ENCODE results near the gene KLF3. TPM values are rescaled to one million over a fixed set of nuclear protein-coding genes. Genes with fewer than 3 reads are reported as not detected.
"Not testable (repeated sequence)": the region's sequence is repeated elsewhere in the genome, so short reads cannot be mapped to it uniquely, and the experiment has no call there.

Gene KLF3
- total RNA-seq, 1 donor from 2014 or later = 39.2 TPM

GRCh38 chr4:38620065-38620464 lies 43.9 kb upstream of the KLF3 start:
- no peaks in the 10 kb centered on the region for H3K27me3 ChIP-seq (ENCODE audit: control insufficient read depth, insufficient read depth, low read length)

GRCh38 chr4:38620527-38621027 lies 43.4 kb upstream of the KLF3 start:
- Histone ChIP-seq H3K36me3 (ENCODE audit: control insufficient read depth, insufficient read depth, low read length) (no peaks in the 10 kb centered on the region), H3K4me3 (ENCODE audit: low read depth, low read length) (no peak overlapping the region), H3K27me3 (ENCODE audit: control insufficient read depth, insufficient read depth, low read length) (no peaks in the 10 kb centered on the region)
- DNase-seq (ENCODE audit: low read depth) = no peak
- TF ChIP-seq CTCF (IDR thresholded peaks at IDR 0.05; ENCODE audit: insufficient read depth, low read length, poor library complexity, severe bottlenecking) = no peak

More at GRCh38 chr4:38620065-38620464, 43.9 kb upstream of the KLF3 start:
- no peak for TF ChIP-seq CTCF (IDR thresholded peaks at IDR 0.05; ENCODE audit: insufficient read depth, low read length, poor library complexity, severe bottlenecking)
- Histone ChIP-seq H3K36me3 (ENCODE audit: control insufficient read depth, insufficient read depth, low read length) (no peaks in the 10 kb centered on the region), H3K4me3 (ENCODE audit: low read depth, low read length) (no peak overlapping the region)
- no peak for DNase-seq (ENCODE audit: low read depth)

GRCh38 chr4:38621028-38621684 lies 42.8 kb upstream of the KLF3 start:
- H3K4me3 ChIP-seq (ENCODE audit: low read depth, low read length) = no peak overlapping the region
- H3K27me3 ChIP-seq (ENCODE audit: control insufficient read depth, insufficient read depth, low read length) = no peaks in the 10 kb centered on the region
- no peak for TF ChIP-seq CTCF (IDR thresholded peaks at IDR 0.05; ENCODE audit: insufficient read depth, low read length, poor library complexity, severe bottlenecking)
- no peak for DNase-seq (ENCODE audit: low read depth)
- no peaks in the 10 kb centered on the region for H3K36me3 ChIP-seq (ENCODE audit: control insufficient read depth, insufficient read depth, low read length)

GRCh38 chr4:38621831-38622230 lies 42.2 kb upstream of the KLF3 start:
- Histone ChIP-seq H3K27me3 (ENCODE audit: control insufficient read depth, insufficient read depth, low read length) (no peaks in the 10 kb centered on the region), H3K36me3 (ENCODE audit: control insufficient read depth, insufficient read depth, low read length) (no peaks in the 10 kb centered on the region), H3K4me3 (ENCODE audit: low read depth, low read length) (no peak overlapping the region)
- no peak for DNase-seq (ENCODE audit: low read depth)
- no peak for TF ChIP-seq CTCF (IDR thresholded peaks at IDR 0.05; ENCODE audit: insufficient read depth, low read length, poor library complexity, severe bottlenecking)

- DNase-seq (ENCODE audit: low read depth); H3K4me3 ChIP-seq (ENCODE audit: low read depth, low read length); H3K36me3 ChIP-seq (ENCODE audit: control insufficient read depth, insufficient read depth, low read length); H3K27me3 ChIP-seq (ENCODE audit: control insufficient read depth, insufficient read depth, low read length): not testable (repeated sequence)
These were observed 41.7 kb upstream of the KLF3 start for GRCh38 chr4:38622340-38622739.

- no peaks in the 10 kb centered on the region for H3K36me3 ChIP-seq (ENCODE audit: control insufficient read depth, insufficient read depth, low read length)
- no peaks in the 10 kb centered on the region for H3K27me3 ChIP-seq (ENCODE audit: control insufficient read depth, insufficient read depth, low read length)
- no peak for TF ChIP-seq CTCF (IDR thresholded peaks at IDR 0.05; ENCODE audit: insufficient read depth, low read length, poor library complexity, severe bottlenecking)
- H3K4me3 ChIP-seq (ENCODE audit: low read depth, low read length) = no peak overlapping the region
- no peak for DNase-seq (ENCODE audit: low read depth)
These were observed 40.7 kb upstream of the KLF3 start for GRCh38 chr4:38623260-38623659.

All from kidney epithelial cell (primary cell).